ENCODE measurements around the gene SLC9A9. TPM values are rescaled to one million over a fixed set of nuclear protein-coding genes. Genes with fewer than 3 reads are reported as not detected.

Gene SLC9A9
- total and polyA plus RNA-seq, 2 of the 8 experiments (the other 6 are each of a cell fraction or from before 2014, with no cell fraction given) = 0.48 to 1.1 TPM

DNA sequence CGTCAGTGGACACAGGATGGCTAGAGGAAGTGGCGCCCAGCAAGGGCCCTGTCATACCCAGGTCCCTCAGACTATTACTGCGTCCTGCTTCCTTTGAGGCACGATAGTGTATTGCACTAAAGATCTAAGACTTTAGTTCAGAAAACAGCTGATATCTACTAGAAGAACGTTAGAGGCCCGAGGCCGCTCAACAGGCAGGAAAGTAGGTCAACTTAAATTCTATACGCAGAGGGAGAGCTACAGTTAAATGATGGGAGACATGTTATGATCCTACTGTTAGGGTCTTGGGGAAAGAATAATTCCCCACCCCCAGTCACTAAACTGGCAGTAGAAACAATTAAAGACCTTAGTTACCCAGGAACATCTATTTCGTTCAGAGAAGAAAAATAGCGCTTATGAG is 410.9 kb downstream of the SLC9A9 start (continued):
- TF ChIP-seq HDAC2 (IDR thresholded peaks at IDR 0.05; ENCODE audit: borderline replicate concordance in 1 of 2, low read depth in 2 of 2, low read length in 2 of 2) = no peak
- TF ChIP-seq SP2 (IDR thresholded peaks at IDR 0.05; ENCODE audit: low read length) = no peak
- no peak for TF ChIP-seq EGR1 (IDR thresholded peaks at IDR 0.05; ENCODE audit: borderline replicate concordance, low read depth, low read length)
- no peak for TF ChIP-seq NANOG (IDR thresholded peaks at IDR 0.05; ENCODE audit: insufficient read depth, low read depth, low read length, poor library complexity, severe bottlenecking)
